Measurements from ENCODE around the gene TBL1XR1.

DNA sequence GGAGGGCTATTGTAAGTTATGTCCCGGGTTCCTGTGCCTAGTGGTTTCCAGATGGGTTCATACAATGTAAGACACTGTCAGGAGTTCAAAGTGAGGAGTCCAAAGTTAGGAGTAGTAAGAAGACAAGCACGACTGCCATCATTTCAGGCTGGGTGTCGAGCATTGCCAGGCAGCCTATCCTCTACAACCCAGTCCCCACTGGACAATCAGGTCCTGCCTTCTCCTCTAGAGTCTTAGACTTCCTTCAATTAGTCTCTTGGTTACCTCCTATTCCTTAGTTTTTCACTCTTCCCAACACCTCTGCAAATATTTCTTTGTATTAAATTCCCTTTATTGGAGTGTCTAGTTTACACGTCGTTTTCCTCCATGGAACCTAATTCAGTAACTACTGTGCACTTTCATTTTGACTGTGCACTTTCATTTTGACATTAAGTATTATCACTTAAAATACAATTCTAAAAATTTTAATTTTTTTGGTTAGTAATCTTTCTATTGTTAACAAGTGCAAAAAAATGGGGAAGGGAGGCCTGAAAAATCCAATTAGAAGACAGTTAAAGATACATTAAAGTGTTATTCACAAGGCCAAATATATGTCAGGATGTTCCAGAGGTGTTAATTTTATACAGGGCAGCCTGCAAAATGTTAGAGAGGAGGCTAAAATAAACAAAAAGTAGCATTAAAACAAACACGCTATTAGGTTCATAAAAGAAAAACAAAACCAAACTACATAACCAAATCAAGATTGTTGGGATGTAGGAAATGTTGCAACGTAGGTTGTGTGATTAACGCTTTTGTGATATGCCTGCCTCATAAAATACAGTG, 155.3 kb downstream of the TBL1XR1 start:
- TF ChIP-seq, protein P1, sequence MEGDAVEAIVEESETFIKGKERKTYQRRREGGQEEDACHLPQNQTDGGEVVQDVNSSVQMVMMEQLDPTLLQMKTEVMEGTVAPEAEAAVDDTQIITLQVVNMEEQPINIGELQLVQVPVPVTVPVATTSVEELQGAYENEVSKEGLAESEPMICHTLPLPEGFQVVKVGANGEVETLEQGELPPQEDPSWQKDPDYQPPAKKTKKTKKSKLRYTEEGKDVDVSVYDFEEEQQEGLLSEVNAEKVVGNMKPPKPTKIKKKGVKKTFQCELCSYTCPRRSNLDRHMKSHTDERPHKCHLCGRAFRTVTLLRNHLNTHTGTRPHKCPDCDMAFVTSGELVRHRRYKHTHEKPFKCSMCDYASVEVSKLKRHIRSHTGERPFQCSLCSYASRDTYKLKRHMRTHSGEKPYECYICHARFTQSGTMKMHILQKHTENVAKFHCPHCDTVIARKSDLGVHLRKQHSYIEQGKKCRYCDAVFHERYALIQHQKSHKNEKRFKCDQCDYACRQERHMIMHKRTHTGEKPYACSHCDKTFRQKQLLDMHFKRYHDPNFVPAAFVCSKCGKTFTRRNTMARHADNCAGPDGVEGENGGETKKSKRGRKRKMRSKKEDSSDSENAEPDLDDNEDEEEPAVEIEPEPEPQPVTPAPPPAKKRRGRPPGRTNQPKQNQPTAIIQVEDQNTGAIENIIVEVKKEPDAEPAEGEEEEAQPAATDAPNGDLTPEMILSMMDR (IDR thresholded peaks at IDR 0.05; ENCODE audit: extremely low read depth in 1 of 2, insufficient read depth in 1 of 2, low read depth in 1 of 2, low read length in 2 of 2): no peak
- TF ChIP-seq MYC (IDR thresholded peaks at IDR 0.05; ENCODE audit: low read depth, low read length) (no peak), EZH2 (IDR thresholded peaks at IDR 0.05; ENCODE audit: borderline replicate concordance, low read depth, low read length, severe bottlenecking) (no peak), POLR2A (IDR thresholded peaks at IDR 0.05; ENCODE audit: low read depth, low read length) (no peak), POLR2AphosphoS5 (IDR thresholded peaks at IDR 0.05; ENCODE audit: insufficient read depth, low read depth, low read length) (no peak)

Measured in endothelial cell of umbilical vein (primary cell).